H1 (cell line): ENCODE results near the gene FCHO1. TPM values are rescaled to one million over a fixed set of nuclear protein-coding genes. Genes with fewer than 3 reads are reported as not detected.

Source experiments
- CTCF ChIA-PET: fragments of 300-600 bp; sonication (Branson Sonifier 250); formaldehyde crosslinking; loops from one replicate; lab custom pipeline; 2021; ENCODE audit not compliant: partially characterized antibody; lab: Charles Lee
- POLR2A ChIA-PET: fragments of 300-600 bp; sonication (Branson Sonifier 250); formaldehyde crosslinking; loops from one replicate; lab custom pipeline; 2021; ENCODE audit warnings: inconsistent platforms; ENCODE audit not compliant: partially characterized antibody; lab: Charles Lee
- DNase-seq, 2 experiments: peaks; one replicate each; pipeline versions ENCODE4 v3.0.0 to v3.0.0-alpha.2; 2010 to 2022; ENCODE audit warnings: low spot score in 2 of 2, low read depth in 1 of 2, mixed read lengths in 1 of 2
- FAIRE-seq: peaks from 2 replicates; lab custom pipeline; 2011; peaks lifted over from hg19 to GRCh38; lab: Jason Lieb, UNC
- H2AFZ ChIP-seq: 2 replicates; pipeline ENCODE4 v1.8.1; 2012; ENCODE audit warnings: low read length, inconsistent platforms
- H2AK5ac ChIP-seq: 2 replicates; pipeline ENCODE4 v1.6.1; 2013; ENCODE audit warnings: low read depth, low read length
- H2BK120ac ChIP-seq: replicated peaks from 2 replicates; pipeline ENCODE3; 2013; ENCODE audit warnings: low read depth, low read length, inconsistent platforms
- H2BK12ac ChIP-seq: 2 replicates; pipeline ENCODE4 v1.6.1; 2013; ENCODE audit warnings: low read depth, low read length
- H2BK15ac ChIP-seq: 2 replicates; pipeline ENCODE4 v1.6.1; 2013; ENCODE audit warnings: low read length
- H2BK20ac ChIP-seq: 2 replicates; pipeline ENCODE4 v1.6.1; 2013; ENCODE audit warnings: low read length
- H2BK5ac ChIP-seq: 2 replicates; pipeline ENCODE4 v1.6.1; 2013; ENCODE audit warnings: low read depth, low read length
- H3K14ac ChIP-seq: 2 replicates; pipeline ENCODE4 v1.6.1; 2013; ENCODE audit warnings: inconsistent platforms; ENCODE audit not compliant: insufficient read length
- H3K18ac ChIP-seq: 2 replicates; pipeline ENCODE4 v1.6.1; 2013; ENCODE audit warnings: low read length; ENCODE audit errors: extremely low read depth
- H3K23ac ChIP-seq: 2 replicates; pipeline ENCODE4 v1.6.1; 2013; ENCODE audit warnings: inconsistent platforms; ENCODE audit not compliant: insufficient read length
- H3K23me2 ChIP-seq: 2 replicates; pipeline ENCODE4 v1.6.1; 2013; ENCODE audit warnings: low read depth, low read length
- H3K27ac ChIP-seq: 2 replicates; pipeline ENCODE4 v1.6.1; 2011; ENCODE audit warnings: low read depth, low read length, inconsistent platforms
- H3K27me3 ChIP-seq, 4 experiments: replicated peaks in 1 of 4; 1 replicate in 1 of 4; 2 replicates in 3 of 4; pipeline versions ENCODE4 v1.6.1 to v1.8.1; 2011 to 2013; ENCODE audit warnings: low read length in 3 of 4, mild to moderate bottlenecking in 3 of 4, inconsistent platforms in 2 of 4, mixed read lengths in 2 of 4, moderate library complexity in 1 of 4; ENCODE audit not compliant: control insufficient read depth in 3 of 4, insufficient read depth in 3 of 4; ENCODE audit errors: extremely low read depth in 1 of 4
- H3K36me3 ChIP-seq, 4 experiments: 2 replicates each; pipeline versions ENCODE4 v1.6.1 to v1.8.1; 2011 to 2013; ENCODE audit warnings: mild to moderate bottlenecking in 4 of 4, low read length in 3 of 4, moderate library complexity in 2 of 4, control low read depth in 1 of 4, inconsistent platforms in 1 of 4; ENCODE audit not compliant: insufficient read depth in 4 of 4, control insufficient read depth in 2 of 4
- H3K4ac ChIP-seq: replicated peaks from 2 replicates; pipeline ENCODE3; 2013; ENCODE audit warnings: low read length, low read depth, mixed read lengths, inconsistent platforms; ENCODE audit not compliant: insufficient read length
- H3K4me1 ChIP-seq, 4 experiments: replicated peaks in 1 of 4; 1 replicate in 1 of 4; 2 replicates in 3 of 4; pipeline versions ENCODE4 v1.6.1 to v1.8.1; 2011 to 2013; ENCODE audit warnings: low read length in 3 of 4, inconsistent platforms in 2 of 4, mixed read lengths in 1 of 4; ENCODE audit not compliant: insufficient read depth in 4 of 4, control insufficient read depth in 3 of 4
- H3K4me2 ChIP-seq, 2 experiments: 2 replicates each; pipeline versions ENCODE4 v1.6.1 to v1.8.1; 2011 to 2013; ENCODE audit warnings: low read depth in 2 of 2, low read length in 2 of 2, control low read depth in 1 of 2, inconsistent platforms in 1 of 2, mild to moderate bottlenecking in 1 of 2; ENCODE audit not compliant: insufficient read depth in 1 of 2
- H3K4me3 ChIP-seq, 4 experiments: fragments of 200-600, 300-600 bp in 1 of 4; sonication (generic), shearing (Covaris generic), sonication (Bioruptor Twin) in 1 of 4; 2 replicates each; pipeline versions ENCODE4 v1.5.1 to v1.8.1; 2011 to 2016; ENCODE audit warnings: low read length in 4 of 4, low read depth in 3 of 4, control low read depth in 2 of 4, inconsistent platforms in 2 of 4, mild to moderate bottlenecking in 2 of 4, mixed read lengths in 1 of 4, moderate library complexity in 1 of 4; ENCODE audit not compliant: insufficient read depth in 2 of 4; ENCODE audit errors: extremely low read depth in 1 of 4
- H3K56ac ChIP-seq: replicated peaks from 2 replicates; pipeline ENCODE3; 2013; ENCODE audit warnings: low read depth, mild to moderate bottlenecking, mixed read lengths, low read length, inconsistent platforms; ENCODE audit not compliant: insufficient read length
- H3K79me1 ChIP-seq: 2 replicates; pipeline ENCODE4 v1.6.1; 2013; ENCODE audit warnings: low read depth, low read length, control low read depth
- H3K79me2 ChIP-seq, 2 experiments: 2 replicates each; pipeline versions ENCODE4 v1.6.1 to v1.8.1; 2012 to 2013; ENCODE audit warnings: low read length in 2 of 2, mild to moderate bottlenecking in 2 of 2, inconsistent platforms in 1 of 2; ENCODE audit not compliant: insufficient read depth in 2 of 2, control insufficient read depth in 1 of 2
- H3K9ac ChIP-seq, 4 experiments: replicated peaks in 1 of 4; 1 replicate in 1 of 4; 2 replicates in 3 of 4; pipeline versions ENCODE4 v1.6.1 to v1.8.1; 2011 to 2013; ENCODE audit warnings: low read depth in 3 of 4, low read length in 3 of 4, control low read depth in 2 of 4, mild to moderate bottlenecking in 2 of 4, moderate library complexity in 2 of 4, inconsistent platforms in 1 of 4; ENCODE audit errors: extremely low read depth in 1 of 4
- H3K9me3 ChIP-seq, 2 experiments: 2 replicates each; pipeline versions ENCODE4 v1.6.1 to v1.8.1; 2012 to 2013; ENCODE audit warnings: mild to moderate bottlenecking in 2 of 2, moderate library complexity in 2 of 2, control low read depth in 1 of 2, inconsistent platforms in 1 of 2, low read depth in 1 of 2, low read length in 1 of 2, mixed read lengths in 1 of 2; ENCODE audit not compliant: insufficient read depth in 2 of 2
- H4K20me1 ChIP-seq, 2 experiments: replicated peaks in 1 of 2; 2 replicates each; pipeline versions ENCODE3 to v1.8.1; 2011 to 2013; ENCODE audit warnings: inconsistent platforms in 2 of 2, low read length in 2 of 2, mild to moderate bottlenecking in 1 of 2; ENCODE audit not compliant: insufficient read depth in 2 of 2, control insufficient read depth in 1 of 2
- H4K5ac ChIP-seq: 2 replicates; pipeline ENCODE4 v1.6.1; 2013; ENCODE audit warnings: low read length, low read depth, mixed read lengths, inconsistent platforms; ENCODE audit not compliant: insufficient read length
- H4K8ac ChIP-seq: 2 replicates; pipeline ENCODE4 v1.8.0; 2013; ENCODE audit warnings: mild to moderate bottlenecking, moderate library complexity, low read length, inconsistent platforms; ENCODE audit not compliant: insufficient read depth; ENCODE audit errors: extremely low read depth
- H4K91ac ChIP-seq: replicated peaks from 2 replicates; pipeline ENCODE3; 2013; ENCODE audit warnings: low read length, mixed read lengths, inconsistent platforms; ENCODE audit not compliant: insufficient read length
- ASH2L ChIP-seq: fragments of 200-600, 300-600 bp; sonication (generic); IDR thresholded peaks from one replicate; pipeline ENCODE4 v1.7.1; 2017; ENCODE audit warnings: low read length
- BRCA1 ChIP-seq: IDR thresholded peaks from 2 replicates; pipeline ENCODE4 v1.6.1; 2012; ENCODE audit warnings: low read depth, low read length, improper control_type of control experiment
- CHD2 ChIP-seq: IDR thresholded peaks from 2 replicates; pipeline ENCODE4 v1.6.1; 2012; ENCODE audit warnings: low read length, improper control_type of control experiment
- GTF2F1 ChIP-seq: IDR thresholded peaks from 2 replicates; pipeline ENCODE4 v1.6.1; 2012; ENCODE audit warnings: low read depth, low read length, improper control_type of control experiment, borderline replicate concordance
- HDAC2 ChIP-seq, 2 experiments: fragments of 300-600 bp in 1 of 2; sonication (generic) in 1 of 2; IDR thresholded peaks; 2 replicates each; pipeline ENCODE4 v1.6.1; 2011 to 2012; ENCODE audit warnings: low read depth in 2 of 2, low read length in 2 of 2, mild to moderate bottlenecking in 2 of 2, moderate library complexity in 2 of 2, borderline replicate concordance in 1 of 2, inconsistent platforms in 1 of 2
- HDAC6 ChIP-seq: IDR thresholded peaks from one replicate; pipeline ENCODE4 v1.7.1; 2012; ENCODE audit warnings: low read depth, mild to moderate bottlenecking, inconsistent platforms, low read length, moderate library complexity
- NANOG ChIP-seq: IDR thresholded peaks from 2 replicates; pipeline ENCODE4 v1.6.1; 2011; ENCODE audit warnings: low read length, low read depth, mild to moderate bottlenecking, inconsistent platforms; ENCODE audit not compliant: insufficient read depth, poor library complexity, severe bottlenecking
- PHF8 ChIP-seq: fragments of 200-600 bp; sonication (generic); conservative IDR thresholded peaks from 2 replicates; pipeline ENCODE4 v1.7.1; 2012; ENCODE audit warnings: low read depth, mild to moderate bottlenecking, inconsistent platforms, low read length, moderate library complexity
- SIN3A ChIP-seq, 2 experiments: IDR thresholded peaks in 1 of 2; conservative IDR thresholded peaks in 1 of 2; 2 replicates each; pipeline ENCODE4 v1.6.1; 2011 to 2012; ENCODE audit warnings: low read length in 2 of 2, improper control_type of control experiment in 1 of 2, low read depth in 1 of 2, mild to moderate bottlenecking in 1 of 2
- SIX5 ChIP-seq: IDR thresholded peaks from 2 replicates; pipeline ENCODE4 v1.6.1; 2011; ENCODE audit warnings: mild to moderate bottlenecking, low read depth, low read length
- SP4 ChIP-seq: IDR thresholded peaks from 2 replicates; pipeline ENCODE4 v1.6.1; 2012; ENCODE audit warnings: low read length, inconsistent platforms
- TAF7 ChIP-seq: optimal IDR thresholded peaks from 2 replicates; pipeline ENCODE3; 2011; ENCODE audit warnings: low read depth, mild to moderate bottlenecking, inconsistent platforms, low read length, moderate library complexity, borderline replicate concordance
- TBP ChIP-seq: IDR thresholded peaks from 2 replicates; pipeline ENCODE4 v1.6.1; 2011; ENCODE audit warnings: low read depth, low read length, improper control_type of control experiment
- WGBS, 2 experiments: shearing (Covaris generic) in 1 of 2; methylation state at CpG; one replicate each; pipeline versions ENCODE4 v1.1.6 to v1.1.7; 2013 to 2015; ENCODE audit warnings: low lambda C conversion rate in 2 of 2, mixed read lengths in 2 of 2, inconsistent platforms in 1 of 2, low coverage in 1 of 2, missing lambda C conversion rate in 1 of 2; ENCODE audit not compliant: insufficient replicate concordance in 2 of 2, insufficient coverage in 1 of 2, insufficient read length in 1 of 2; ENCODE audit errors: extremely low coverage in 1 of 2, missing lambda C conversion rate in 1 of 2; 5-methylcytosine and 5-hydroxymethylcytosine counted together
- polyA plus RNA-seq, 7 experiments: library from polyadenylated mRNA; depleted of rRNA in 3 of 7; stranded (reverse) in 5 of 7; unstranded in 2 of 7; fragments of >200 nt in 5 of 7; fragments of 200-250 nt in 2 of 7; gene quantifications; 1 replicate in 5 of 7; 2 replicates in 1 of 7; 4 replicates in 1 of 7; pipeline versions ENCODE4 v1.2.1 to v1.2.3, GENCODE V29; 2011 to 2013; ENCODE audit warnings: missing spikeins in 2 of 7, mixed read lengths in 2 of 7
- total RNA-seq: library from RNA; stranded (reverse); fragmentation: NEBNext Ultra II Directional; extraction: Animal tissue kit (Norgen Biotek cat#: 25700); gene quantifications from 2 replicates; pipeline ENCODE4 v1.2.1, GENCODE V29; 2021
- TF ChIP-seq, protein P1 (sequence below): IDR thresholded peaks from 2 replicates; pipeline ENCODE4 v1.6.1; 2012; ENCODE audit warnings: inconsistent platforms

FCHO1 gene
- total and polyA plus RNA-seq, 2 of the 8 experiments (the other 6 are each of a cell fraction or from before 2014, with no cell fraction given): 13.0 to 25.9 TPM

DNA sequence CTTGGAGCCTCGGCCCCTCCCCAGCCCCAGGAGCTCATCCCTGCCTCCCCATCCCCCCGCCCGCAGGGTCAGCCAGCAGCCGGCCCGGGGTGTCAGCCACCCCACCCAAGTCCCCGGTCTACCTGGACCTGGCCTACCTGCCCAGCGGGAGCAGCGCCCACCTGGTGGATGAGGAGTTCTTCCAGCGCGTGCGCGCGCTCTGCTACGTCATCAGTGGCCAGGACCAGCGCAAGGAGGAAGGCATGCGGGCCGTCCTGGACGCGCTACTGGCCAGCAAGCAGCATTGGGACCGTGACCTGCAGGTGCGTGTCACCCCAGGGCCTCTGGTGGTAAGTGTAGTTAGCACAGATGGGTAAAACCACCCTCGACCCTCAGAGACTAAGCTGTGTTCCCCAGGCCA, 18.1 kb upstream of the FCHO1 start:
- Histone ChIP-seq H3K79me1 (peaks cover 6% of the 10 kb centered on the region; the same call in 1 of the 2 replicates), H3K18ac (no peak overlapping the region), H4K20me1 (peaks cover 18 to 22% of the 10 kb centered on the region in 2 experiments), H3K9me3 (no peaks in the 10 kb centered on the region), H3K27ac (no peak overlapping the region), H3K4me3 (no peak overlapping the region), H3K4me1 (no peaks in the 10 kb centered on the region), H2BK5ac (no peak overlapping the region), H4K91ac (no peak overlapping the region), H2BK15ac (no peak overlapping the region), H2BK12ac (no peak overlapping the region), H2AK5ac (no peak overlapping the region), H2BK20ac (no peak overlapping the region), H3K23me2 (no peaks in the 10 kb centered on the region), H4K5ac (no peak overlapping the region), H3K36me3 (peaks cover 16 to 54% (median 36%) of the 10 kb centered on the region in 4 experiments), H3K14ac (no peak overlapping the region), H3K27me3 (no peaks in the 10 kb centered on the region), H3K9ac (0 out of 7 replicates have a peak overlapping the region, but pooled peaks of 1 of the 4 experiments have one; percentile 1), H3K56ac (no peak overlapping the region), H3K4me2 (no peak overlapping the region), H2AFZ (no peak overlapping the region), H2BK120ac (no peak overlapping the region), H4K8ac (no peak overlapping the region), H3K4ac (no peak overlapping the region), H3K79me2 (peaks cover 0 to 41% of the 10 kb centered on the region in 2 experiments; a peak in 2 of 4 replicates), H3K23ac (no peak overlapping the region)
- ChIA-PET POLR2A (interaction anchor here (1.1 to 1.8 kb wide), 2 partner anchors 11 to 20 kb away, joined by 5 to 6 read pairs; no protein-coding TSS in a partner anchor), CTCF (interaction anchor here (1.0 to 11.4 kb wide), 4 partner anchors 8 to 42 kb away, joined by 3 to 78 read pairs (median 5); no protein-coding TSS in a partner anchor)
- FAIRE-seq (no peak), DNase-seq (no peak)
- WGBS, 2 experiments: 92% methylated on average over 18 of the region's 22 CpGs; no CpG with 5 or more reads in 1 of the 2 experiments
- TF ChIP-seq NANOG (no peak), SIX5 (no peak), HDAC2 (IDR thresholded peaks at IDR 0.05; ENCODE audit: borderline replicate concordance in 1 of 2, low read depth in 2 of 2, low read length in 2 of 2) (no peak), CHD2 (no peak), PHF8 (no peak), SP4 (no peak), BRCA1 (no peak), TAF7 (no peak), ASH2L (no peak), TBP (no peak), GTF2F1 (no peak), SIN3A (conservative IDR thresholded peaks at IDR 0.05 in 1 of 2, IDR thresholded peaks at IDR 0.05 in 1 of 2; ENCODE audit: low read depth in 1 of 2, low read length in 2 of 2) (no peak), HDAC6 (no peak)
- TF ChIP-seq, protein P1, sequence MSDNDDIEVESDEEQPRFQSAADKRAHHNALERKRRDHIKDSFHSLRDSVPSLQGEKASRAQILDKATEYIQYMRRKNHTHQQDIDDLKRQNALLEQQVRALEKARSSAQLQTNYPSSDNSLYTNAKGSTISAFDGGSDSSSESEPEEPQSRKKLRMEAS: no peak
